Peyer's patch (tissue), 4 donors: ENCODE results near the gene UCP1.

ENCODE experiments used
- POLR2A ChIP-seq, 2 donors: fragments of 450-650 bp; IDR thresholded peaks; one replicate each; pipeline ENCODE4 v1.5.1; 2017; ENCODE audit warnings: antibody characterized with exemption in 2 of 2, mild to moderate bottlenecking in 2 of 2, moderate library complexity in 2 of 2
- TF ChIP-seq, protein P1 (sequence below), 6 experiments: fragments of 450-650 bp in 4 of 6; fragments of 200-600 bp in 2 of 6; sonication (generic) in 1 of 6; IDR thresholded peaks; one replicate each; pipeline ENCODE4 v1.5.1; 2017 to 2019; ENCODE audit warnings: antibody characterized with exemption in 6 of 6, mild to moderate bottlenecking in 3 of 6, moderate library complexity in 1 of 6

DNA sequence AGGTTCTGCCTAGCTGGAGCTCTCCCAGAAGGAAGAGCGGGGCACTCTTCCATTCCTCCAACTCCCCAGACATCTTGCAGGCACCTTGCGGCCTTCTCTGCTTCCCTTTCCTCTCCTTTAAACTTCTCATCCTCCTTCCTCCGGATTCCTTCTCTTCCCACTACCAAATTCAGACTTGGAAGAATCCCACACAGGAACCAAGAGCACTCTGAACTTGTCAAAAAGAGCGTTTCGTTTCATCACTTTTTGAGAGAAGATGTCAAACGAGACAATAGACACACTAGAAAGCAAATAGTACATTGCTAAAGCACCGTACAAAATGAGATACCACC, 512 bp upstream of the UCP1 start:
- TF ChIP-seq, protein P1, sequence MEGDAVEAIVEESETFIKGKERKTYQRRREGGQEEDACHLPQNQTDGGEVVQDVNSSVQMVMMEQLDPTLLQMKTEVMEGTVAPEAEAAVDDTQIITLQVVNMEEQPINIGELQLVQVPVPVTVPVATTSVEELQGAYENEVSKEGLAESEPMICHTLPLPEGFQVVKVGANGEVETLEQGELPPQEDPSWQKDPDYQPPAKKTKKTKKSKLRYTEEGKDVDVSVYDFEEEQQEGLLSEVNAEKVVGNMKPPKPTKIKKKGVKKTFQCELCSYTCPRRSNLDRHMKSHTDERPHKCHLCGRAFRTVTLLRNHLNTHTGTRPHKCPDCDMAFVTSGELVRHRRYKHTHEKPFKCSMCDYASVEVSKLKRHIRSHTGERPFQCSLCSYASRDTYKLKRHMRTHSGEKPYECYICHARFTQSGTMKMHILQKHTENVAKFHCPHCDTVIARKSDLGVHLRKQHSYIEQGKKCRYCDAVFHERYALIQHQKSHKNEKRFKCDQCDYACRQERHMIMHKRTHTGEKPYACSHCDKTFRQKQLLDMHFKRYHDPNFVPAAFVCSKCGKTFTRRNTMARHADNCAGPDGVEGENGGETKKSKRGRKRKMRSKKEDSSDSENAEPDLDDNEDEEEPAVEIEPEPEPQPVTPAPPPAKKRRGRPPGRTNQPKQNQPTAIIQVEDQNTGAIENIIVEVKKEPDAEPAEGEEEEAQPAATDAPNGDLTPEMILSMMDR (IDR thresholded peaks at IDR 0.05): no peak
- no peak for TF ChIP-seq POLR2A (IDR thresholded peaks at IDR 0.05)
